AG08396 (cell line): ENCODE data around the gene TAMALIN.

Experiments
- DNase-seq: peaks from one replicate; pipeline ENCODE4 v3.0.0; 2012; ENCODE audit warnings: low spot score, mixed read lengths

The TAMALIN gene

DNA sequence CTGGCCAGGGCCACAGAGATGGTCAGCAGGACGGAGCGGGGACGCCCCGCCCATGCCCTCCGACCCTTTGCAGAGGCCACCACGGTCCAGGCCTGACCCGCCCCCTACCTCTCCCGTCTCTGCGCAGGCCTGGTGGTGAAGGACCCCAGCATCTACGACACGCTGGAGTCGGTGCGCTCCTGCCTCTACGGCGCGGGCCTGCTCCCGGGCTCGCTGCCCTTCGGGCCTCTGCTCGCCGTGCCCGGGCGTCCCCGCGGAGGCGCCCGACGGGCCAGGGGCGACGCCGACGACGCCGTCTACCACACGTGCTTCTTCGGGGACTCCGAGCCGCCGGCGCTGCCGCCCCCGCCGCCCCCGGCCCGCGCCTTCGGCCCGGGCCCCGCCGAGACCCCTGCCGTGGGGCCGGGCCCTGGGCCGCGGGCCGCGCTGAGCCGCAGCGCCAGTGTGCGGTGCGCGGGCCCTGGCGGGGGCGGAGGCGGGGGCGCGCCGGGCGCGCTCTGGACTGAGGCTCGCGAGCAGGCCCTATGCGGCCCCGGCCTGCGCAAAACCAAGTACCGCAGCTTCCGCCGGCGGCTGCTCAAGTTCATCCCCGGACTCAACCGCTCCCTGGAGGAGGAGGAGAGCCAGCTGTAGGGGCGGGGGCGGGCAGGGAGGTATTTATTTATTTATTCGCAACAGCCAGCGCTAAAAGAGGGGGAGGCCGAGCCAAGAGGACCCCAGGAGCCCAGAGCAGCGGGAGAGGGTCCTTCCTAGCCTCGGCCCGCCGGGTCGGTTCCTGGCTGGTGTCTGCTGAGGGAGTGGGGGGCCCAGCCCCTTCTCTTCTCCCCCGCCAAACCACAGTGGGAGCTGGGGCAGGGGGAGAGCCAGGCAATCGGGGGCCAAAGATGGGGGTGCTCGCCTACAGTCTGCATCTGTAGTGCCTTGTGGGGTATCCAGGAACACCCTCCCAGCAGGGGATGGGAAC lies 8.1 kb downstream of the TAMALIN start:
- no peak for DNase-seq

DNA sequence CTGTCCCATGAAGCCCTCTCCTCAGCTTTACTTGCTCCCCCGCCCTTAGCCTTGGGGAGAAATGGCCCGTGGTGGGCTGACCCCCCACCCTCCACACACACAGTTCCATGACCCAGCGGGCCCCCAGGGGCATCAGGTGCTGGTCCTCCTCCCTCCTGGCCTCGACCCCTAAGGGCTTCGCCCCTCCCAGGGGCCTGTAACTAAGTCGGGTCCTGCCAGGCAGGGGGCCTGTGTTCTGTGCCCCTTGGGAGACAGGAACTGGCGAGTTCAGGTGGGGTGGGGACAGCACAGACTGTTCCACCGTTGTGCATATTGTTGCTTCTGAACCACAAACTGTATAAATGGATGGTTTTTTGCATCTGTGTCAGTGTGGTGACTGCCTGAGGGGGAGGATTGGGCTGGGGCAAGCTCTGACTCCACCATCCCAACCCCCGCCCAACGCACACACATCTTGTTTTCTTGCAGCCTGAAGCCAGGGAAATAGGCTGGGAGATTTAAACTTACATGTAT lies 8.8 kb downstream of the TAMALIN start:
- no peak for DNase-seq

DNA sequence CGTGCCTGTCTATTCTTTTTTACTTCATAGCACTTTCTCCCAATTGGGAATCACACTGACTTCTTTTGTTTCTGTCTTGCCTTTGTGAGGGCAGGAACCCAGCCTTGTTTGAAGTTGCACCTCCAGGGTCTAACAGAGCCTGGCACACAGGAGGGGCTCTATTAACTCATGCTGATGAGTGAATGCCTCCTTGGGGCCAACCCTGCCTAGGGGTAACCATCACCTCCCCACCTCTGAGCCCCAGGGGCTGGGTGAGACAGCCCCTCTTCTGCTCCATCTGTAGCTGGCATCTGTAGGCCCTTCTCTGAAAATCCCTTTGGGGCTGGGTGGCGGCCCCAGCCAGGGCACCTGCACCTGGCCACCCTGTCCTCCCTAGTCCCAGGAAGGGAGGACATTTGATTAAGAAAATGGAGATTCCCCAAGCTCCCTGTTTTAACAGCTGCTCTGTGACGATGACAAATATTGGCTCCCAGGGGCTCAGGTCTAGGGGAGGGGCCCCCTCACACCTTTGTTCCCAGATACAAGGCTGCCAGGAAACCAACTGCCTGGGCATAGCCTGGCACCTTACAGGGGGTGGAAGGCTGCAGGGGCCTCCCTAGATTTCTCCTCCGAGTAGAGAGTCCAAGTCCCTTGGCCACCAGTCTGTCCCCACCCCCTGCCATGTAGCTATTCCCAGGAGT lies 11.8 kb downstream of the TAMALIN start:
- DNase-seq = no peak

DNA sequence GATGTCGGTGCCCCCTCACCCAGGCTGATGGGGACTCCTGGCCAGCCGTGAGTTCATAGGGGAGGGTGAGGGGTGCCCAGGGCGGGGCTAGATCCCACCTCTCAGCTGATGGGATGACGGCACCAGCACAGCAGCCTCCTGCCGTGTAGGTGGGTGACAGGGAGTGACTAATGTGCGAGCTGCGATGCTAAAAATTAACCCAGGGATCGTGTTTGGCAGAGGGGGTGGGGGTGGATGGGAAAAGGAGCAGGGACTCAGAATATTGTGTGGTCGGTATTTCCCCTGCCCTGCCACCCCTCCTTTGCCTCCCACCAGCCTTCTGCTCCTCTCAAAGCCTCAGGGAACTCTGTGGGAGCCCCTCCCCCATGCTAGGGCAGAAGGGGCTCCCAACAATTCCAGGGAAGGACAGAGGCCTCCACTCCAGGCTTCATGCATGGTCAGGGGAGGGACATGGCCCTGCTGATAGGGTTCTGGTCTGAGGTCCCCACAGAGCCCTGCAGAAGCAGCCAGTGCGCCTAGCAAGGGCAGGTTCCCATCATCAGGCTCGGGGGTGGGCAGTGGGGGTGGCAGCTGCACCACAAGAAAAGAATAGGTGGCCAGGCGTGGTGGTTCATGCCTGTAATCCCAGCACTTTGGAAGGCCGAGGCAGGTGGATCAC lies 12.5 kb downstream of the TAMALIN start:
- no peak for DNase-seq

DNA sequence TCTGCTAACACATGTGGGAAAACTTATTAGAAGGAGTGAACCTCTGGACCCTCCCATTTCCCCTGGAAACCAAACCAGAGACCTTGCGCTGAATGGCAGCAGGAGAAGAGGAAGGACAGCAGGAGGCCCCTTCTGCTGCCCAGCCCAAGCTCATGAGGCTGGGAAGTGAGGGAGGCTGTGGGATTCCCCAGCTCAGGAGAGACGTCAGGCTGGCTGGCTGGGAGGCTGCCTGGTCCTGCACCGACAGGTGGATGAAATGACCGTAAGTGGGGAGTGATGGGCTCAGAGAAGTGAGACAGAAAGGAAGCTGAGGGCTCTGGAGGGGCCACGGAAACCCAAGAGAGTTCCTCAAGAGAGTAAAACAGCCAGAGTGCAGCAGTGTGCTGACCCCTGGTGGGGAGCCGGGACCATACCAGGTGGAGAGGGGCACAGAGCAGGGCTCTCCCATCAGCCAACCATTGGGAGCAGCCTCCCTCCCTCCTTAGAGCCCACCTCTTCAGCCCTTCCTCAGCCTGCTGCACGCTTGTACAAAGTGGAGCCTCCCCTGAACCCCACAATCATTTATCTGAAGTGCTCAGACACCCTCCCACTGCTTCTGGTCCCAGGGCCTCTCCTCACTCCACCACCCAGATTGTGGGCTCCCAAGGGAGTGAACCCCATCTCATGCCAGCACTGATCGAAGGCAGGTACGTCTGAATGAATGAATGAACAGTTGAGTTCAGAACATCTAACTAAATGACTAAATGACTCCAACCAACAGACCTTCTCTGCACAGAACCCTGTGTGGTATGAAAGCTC lies 14.0 kb downstream of the TAMALIN start:
- peak; percentile 79 for DNase-seq

DNA sequence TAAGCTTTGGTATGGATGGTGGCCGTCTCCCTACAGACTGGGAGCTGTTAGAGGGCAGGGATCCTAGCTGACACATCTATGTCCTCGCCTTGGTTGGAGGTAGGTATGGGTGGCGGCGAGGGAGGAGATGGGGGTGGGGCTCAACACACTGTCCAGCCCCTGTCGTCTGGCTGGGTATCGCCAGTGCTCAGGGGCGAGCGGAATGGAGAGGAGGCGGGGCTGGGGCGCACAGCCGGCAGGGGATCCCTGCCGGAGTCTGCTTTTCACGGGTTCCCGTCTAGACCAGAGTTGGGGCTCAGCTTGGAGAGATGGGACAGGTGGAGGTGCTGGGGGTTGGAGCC lies 16.1 kb downstream of the TAMALIN start:
- no peak for DNase-seq

DNA sequence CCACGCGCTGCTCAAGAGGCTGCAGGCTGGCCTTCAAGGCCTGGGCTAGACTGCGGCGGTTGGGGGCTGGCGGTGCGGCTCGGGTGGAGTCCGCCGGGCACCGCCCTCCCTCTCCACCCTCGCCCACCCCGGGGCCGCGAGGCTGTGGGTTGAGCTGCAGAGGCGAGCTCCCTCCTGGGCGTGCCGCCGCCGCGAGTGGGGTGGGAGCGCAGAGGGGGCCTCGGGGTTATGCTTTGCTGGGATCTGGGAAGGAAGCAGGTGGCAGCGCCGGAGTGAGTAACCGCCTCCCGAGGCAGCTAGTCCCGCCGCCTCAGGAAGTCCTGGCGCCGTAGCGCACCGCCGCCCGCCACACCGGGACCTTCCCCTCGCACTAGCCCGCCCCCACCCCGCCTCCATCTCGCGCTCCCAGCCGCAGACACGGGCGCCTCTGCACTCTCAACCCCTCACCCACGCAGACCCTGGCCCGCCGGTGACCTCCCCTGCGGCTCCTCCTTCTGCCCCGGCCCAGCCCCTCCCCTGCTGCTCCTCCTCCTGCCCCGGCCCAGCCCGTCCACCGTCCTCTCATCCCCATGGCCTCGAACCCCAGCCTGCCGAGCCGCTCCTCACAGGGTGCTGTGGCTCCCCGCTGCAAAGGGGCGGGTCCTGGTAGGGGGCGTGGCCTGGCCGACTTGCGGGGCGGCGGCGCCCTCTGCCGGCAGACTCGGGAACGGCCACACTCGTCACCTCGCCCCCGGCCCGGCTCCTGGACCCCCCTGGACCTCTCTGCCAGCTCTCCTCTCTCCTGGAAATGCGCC lies 16.6 kb downstream of the TAMALIN start:
- peak; percentile 95 for DNase-seq

DNA sequence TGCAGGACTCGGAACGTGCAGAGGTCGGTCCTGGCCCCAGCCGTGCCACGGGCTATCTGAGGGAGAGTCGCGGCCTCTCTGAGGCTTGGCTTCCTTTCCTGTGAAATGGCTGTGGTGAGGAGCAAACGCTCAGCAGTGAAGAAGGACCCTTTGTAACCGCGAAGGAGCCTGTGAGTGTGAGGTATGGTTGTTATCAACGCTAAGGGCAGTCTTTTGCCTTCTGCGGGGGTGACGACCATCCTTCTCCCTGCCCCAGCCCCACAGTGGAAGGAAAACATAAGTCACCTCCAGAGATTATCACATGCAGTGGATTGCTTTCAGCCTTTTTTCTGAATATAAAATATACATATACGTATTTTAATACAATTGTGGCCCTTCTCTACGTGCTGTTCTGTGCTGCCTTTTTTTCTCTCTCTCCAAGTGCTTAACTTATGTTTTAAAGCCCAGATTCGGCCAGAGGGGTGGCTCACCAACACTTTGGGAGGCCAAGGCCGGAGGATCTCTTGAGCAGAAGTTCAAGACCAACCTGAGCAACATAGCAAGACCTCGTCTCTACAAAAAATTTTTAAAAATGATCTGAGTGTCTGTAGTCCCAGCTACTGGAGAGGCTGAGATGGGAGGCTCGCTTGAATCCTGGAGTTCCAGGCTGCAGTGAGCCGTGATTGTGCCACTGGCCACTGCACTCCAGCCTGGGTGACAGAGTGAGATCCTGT lies 17.4 kb downstream of the TAMALIN start:
- no peak for DNase-seq

DNA sequence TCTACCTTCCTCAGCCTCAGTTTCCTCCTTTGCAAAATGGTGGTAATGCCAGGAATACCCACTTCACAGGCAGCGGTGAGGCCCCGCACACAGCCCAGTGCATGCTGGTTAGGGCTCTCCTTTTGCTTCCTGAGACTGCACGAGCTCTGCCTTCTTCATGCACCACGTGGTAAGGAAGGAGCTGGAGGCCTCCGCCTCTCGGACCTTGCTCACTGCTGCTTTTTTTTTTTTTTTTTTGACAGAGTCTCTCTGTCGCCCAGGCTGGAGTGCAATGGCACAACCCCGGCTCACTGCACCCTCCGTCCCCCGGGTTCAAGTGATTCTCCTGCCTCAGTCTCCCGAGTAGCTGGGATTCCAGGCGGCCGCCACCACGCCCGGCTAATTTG lies 18.1 kb downstream of the TAMALIN start:
- DNase-seq = no peak

DNA sequence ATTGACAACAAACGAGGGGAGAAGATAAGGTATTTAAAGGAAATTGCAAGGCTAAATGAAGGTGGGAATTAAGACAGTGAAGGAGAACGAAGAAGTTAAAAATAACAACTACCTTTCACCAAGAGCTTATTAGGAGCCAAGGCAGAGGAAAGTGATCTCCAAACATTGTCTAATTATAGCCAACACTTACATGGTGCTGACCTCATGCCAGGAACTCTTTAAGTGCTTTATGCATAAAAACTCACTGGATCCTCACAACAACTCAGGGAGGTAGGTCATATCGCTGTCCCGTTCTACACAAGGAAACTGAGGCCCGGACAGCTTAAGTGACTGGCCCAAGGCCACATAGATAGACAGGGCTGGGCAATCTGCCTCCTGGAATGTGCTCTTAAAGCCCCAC lies 19.5 kb downstream of the TAMALIN start:
- DNase-seq = no peak

DNA sequence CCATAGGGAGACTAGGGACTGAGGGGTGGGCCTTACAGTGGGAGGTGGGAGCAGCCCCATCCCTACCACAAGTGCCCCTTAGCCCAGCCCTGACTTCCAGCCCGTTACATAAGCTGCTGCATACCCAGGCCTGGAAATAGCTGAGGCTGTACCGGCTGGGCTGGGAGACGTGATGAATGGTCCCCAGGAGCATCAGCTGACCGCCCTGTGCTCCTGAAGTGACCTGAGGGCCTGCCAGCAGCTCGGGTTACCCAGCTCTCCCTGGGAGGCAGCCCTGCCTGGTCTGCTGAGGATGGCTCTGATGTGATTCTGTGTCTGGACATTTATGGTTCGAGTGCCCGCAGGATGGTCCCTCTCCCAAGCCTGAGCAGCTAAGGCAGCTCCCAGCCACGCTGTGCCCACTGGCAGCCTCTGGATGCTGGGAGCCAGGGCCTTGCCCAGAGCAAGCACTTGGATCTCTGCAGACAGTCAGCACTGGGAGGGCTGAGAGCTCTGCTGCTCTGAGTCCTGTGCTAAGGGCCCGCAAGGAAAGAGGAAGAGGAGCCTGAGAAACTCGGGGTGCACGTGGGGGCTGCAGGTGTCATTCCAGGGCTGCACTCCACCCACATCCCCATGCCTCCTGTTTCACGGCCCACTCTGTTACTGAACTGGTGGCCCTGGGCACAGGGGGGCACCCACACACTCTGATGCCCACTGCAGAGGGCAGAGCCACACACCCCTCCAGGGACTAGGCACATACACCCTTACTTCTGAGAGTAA lies 20.5 kb downstream of the TAMALIN start:
- no peak for DNase-seq

DNA sequence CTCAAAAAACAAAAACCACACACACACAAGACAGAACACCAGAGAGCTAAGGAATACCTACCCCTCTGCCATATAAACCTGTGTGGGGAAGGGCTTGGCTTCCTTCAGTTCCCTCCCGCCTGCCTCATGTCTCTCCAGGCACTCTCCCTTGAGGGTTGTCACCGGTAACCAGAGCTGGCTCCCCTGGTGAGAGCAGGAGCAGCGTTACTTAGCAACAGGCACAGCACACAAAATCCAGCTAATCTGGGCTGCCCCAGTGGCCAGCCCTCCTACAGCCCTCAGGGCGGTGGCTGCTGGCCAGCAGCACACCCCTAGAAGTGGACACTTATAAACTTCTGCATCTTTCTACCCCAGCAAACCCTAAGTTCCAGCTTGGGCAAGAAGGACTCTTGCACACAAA lies 22.9 kb downstream of the TAMALIN start:
- no peak for DNase-seq

DNA sequence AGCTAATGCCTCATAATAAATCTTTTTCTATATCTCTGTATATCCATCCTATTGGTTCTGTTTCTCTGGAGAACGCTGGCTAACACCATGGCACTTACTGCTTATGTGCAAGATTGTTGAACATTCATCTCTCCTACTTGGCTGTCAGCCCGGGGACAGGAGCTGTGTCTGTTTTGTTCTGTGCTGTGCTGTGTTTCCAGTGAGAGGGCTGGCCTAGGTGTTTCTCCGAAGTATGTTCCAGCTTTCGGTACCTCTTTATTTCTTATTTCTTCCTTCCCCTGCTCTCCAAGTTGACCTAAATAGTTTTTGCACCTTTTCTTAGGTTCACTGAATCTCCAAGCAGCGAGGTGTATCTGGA lies 25.7 kb downstream of the TAMALIN start:
- DNase-seq = peak; percentile 64

DNA sequence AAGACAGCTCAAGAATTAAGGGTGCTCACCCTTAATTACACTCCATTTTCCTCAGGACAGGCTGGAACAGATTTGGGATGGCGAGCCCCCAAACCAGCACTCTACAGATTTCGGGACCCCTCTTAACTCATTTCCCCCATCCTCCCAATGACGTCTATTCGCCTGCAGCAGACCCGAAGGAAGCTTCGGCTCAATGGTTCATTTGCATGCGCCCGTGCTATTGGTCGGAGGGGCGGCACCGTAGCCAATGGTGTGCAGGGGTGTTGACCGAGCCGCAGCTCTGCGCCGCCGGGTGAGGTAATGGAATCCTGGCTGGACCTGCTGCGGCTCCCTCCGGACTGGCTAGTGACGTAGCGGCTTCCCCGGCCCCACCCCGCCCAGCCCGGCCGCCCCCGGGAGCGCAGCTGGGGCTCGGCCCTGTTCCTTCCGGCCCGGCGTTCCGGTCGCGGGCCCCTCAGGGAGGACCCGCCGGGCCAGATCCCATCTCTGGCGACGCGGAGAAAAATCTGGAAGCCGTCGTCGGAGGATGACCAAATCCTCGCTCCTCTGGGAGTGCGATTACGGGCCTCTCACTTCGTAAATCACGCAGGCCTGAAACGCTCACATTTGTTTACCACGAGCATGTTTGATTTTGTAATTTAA lies 26.2 kb downstream of the TAMALIN start:
- peak; percentile 98 for DNase-seq

DNA sequence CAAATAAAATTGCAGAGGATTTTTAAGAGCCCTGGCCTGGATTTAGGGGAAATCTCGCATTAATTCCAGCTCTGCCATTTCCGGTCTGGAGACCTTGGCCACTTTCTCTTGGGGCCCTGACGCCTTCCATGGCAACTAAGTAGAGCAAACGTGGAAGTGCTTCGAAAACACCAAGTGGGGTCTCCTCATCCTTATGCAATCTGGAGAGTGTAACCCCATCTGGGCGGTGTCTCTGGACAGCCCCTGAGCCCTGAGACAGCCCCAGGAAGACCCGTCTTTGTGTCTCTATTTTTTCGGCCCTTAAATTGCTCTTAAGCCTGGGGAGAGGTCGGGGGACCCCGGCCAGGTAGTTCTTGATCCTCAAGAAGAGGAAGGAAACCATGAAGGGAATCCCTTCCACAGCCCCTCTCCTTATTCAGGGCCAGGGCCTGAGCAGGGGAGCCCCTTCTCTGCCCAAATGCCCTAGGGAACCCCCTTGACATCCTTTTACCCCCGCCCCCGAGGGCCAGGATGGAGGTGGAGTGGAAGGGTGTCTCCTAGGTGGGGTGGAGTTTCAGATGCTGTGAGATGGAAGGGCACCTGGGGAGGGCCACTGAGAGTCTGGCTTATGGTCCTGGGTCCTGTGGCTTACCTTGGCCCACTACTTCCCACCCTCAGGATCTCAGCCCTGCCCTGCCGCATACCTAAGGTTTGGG lies 26.8 kb downstream of the TAMALIN start:
- no peak for DNase-seq

DNA sequence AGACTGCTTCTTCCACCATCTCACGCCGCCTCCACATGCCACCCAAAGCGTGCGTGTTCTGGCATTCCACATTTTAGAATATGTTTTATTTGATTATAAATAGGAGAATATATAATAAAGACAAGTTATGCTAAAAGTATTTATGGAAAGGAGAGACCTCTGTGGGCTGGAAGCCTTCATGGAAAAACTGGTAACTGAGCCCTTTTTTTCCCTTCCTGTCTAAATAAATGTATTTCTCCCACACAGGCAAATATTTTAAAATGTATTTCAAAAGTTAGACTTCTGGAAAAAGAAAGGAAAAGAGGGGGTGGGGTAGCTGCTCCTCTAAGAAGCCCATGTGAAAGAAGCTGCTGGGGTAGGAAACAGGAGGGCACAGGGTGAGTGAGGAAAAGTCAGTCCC lies 28.4 kb downstream of the TAMALIN start:
- no peak for DNase-seq

DNA sequence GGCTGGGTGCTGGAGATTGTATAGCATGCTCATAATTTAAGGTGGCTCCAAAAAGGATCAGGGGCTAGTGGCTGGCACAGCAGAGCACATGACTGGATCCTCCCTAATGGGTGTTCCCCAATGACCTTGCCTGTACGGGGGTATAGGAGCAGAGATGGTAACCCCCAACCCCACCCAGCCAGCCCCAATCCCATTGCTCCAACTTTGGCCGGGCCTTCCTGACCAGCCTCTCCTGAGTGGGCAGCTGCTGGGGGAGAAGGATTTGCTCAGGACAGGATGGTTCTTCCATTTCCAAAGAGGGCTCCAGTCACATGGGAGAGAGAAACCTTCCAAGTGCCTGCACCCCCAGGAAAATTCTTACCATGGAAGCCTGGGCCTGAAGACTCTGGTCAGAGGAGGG lies 29.2 kb downstream of the TAMALIN start:
- no peak for DNase-seq

DNA sequence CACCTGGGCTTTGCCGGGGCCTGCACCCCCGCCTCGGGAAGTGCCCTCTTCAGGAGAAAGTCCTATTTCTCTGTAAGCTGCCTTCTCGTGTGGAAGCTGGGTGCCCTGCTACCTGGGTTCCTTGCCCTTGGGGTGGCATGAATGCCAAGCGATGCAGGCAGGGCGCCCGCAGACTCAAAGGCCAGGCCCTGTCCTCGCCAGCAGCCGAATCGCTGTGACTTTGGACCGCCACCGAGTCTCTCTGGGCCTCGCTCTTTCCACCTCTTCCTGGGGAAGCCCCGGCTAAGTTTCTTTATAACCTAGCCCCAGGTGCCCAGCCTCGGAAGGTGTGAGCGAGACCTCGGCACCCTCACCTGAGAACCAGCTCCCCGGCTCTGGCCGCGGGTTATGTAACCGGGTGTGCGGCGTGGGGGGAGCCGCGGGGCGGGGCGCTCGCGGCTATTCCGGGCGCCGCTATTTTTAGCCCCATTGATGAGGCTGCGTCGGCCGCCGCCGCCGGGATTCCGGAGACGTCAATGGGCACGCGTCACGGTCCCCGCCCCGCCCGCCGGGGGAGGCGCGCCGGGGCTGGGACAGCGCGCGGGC lies 29.9 kb downstream of the TAMALIN start:
- DNase-seq = peak; percentile 92
